Liver (tissue), 9 donors: Measurements from ENCODE around the gene EXOC3L1. TPM values are rescaled to one million over a fixed set of nuclear protein-coding genes. Genes with fewer than 3 reads are reported as not detected.

Experiments used
- DNase-seq: peaks from one replicate; pipeline ENCODE4 v3.0.0-alpha.2; 2017; ENCODE audit warnings: low spot score
- H3K27ac ChIP-seq, 2 donors: one replicate each; pipeline ENCODE4 v1.7.0; 2013; ENCODE audit warnings: inconsistent platforms in 2 of 2, low read length in 2 of 2, control low read depth in 1 of 2, low read depth in 1 of 2, mild to moderate bottlenecking in 1 of 2
- H3K27me3 ChIP-seq, 4 donors: one replicate each; pipeline versions ENCODE4 v1.6.1 to v1.7.0; 2013; ENCODE audit warnings: low read length in 3 of 4, inconsistent platforms in 1 of 4, mild to moderate bottlenecking in 1 of 4, moderate library complexity in 1 of 4; ENCODE audit not compliant: control insufficient read depth in 4 of 4, insufficient read depth in 4 of 4
- H3K36me3 ChIP-seq, 4 donors: one replicate each; pipeline versions ENCODE4 v1.6.1 to v1.7.0; 2013; ENCODE audit warnings: low read length in 3 of 4, mild to moderate bottlenecking in 3 of 4, low read depth in 1 of 4, moderate library complexity in 1 of 4; ENCODE audit not compliant: control insufficient read depth in 4 of 4, insufficient read depth in 3 of 4
- H3K4me1 ChIP-seq, 4 donors: one replicate each; pipeline versions ENCODE4 v1.6.1 to v1.7.0; 2013; ENCODE audit warnings: low read length in 3 of 4, mild to moderate bottlenecking in 3 of 4, moderate library complexity in 1 of 4; ENCODE audit not compliant: control insufficient read depth in 4 of 4, insufficient read depth in 4 of 4
- H3K4me3 ChIP-seq, 3 donors: one replicate each; pipeline versions ENCODE4 v1.6.1 to v1.7.0; 2013; ENCODE audit warnings: low read length in 3 of 3, control low read depth in 1 of 3, low read depth in 1 of 3, mild to moderate bottlenecking in 1 of 3
- H3K9ac ChIP-seq, 2 donors: one replicate each; pipeline ENCODE4 v1.7.0; 2013; ENCODE audit warnings: low read length in 2 of 2, mild to moderate bottlenecking in 2 of 2, moderate library complexity in 2 of 2, control low read depth in 1 of 2, low read depth in 1 of 2
- H3K9me3 ChIP-seq, 4 donors: one replicate each; pipeline versions ENCODE4 v1.6.1 to v1.7.0; 2013; ENCODE audit warnings: low read length in 3 of 4; ENCODE audit not compliant: control insufficient read depth in 4 of 4
- EGR1 ChIP-seq, 2 donors: IDR thresholded peaks; 2 replicates each; pipeline ENCODE4 v1.6.1; 2016 to 2018; ENCODE audit warnings: antibody characterized with exemption in 2 of 2, low read depth in 2 of 2
- FOXA1 ChIP-seq: IDR thresholded peaks from 2 replicates; pipeline ENCODE4 v1.6.1; 2016; ENCODE audit warnings: antibody characterized with exemption
- FOXA2 ChIP-seq: IDR thresholded peaks from 2 replicates; pipeline ENCODE4 v1.6.1; 2016; ENCODE audit warnings: antibody characterized with exemption
- GABPA ChIP-seq, 2 donors: IDR thresholded peaks in 1 of 2; conservative IDR thresholded peaks in 1 of 2; 2 replicates each; pipeline ENCODE4 v1.6.1; 2016; ENCODE audit warnings: antibody characterized with exemption in 2 of 2, mild to moderate bottlenecking in 1 of 2, moderate library complexity in 1 of 2
- HNF4G ChIP-seq: IDR thresholded peaks from 2 replicates; pipeline ENCODE4 v1.6.1; 2016; ENCODE audit warnings: antibody characterized with exemption
- JUND ChIP-seq, 2 donors: IDR thresholded peaks; 2 replicates each; pipeline ENCODE4 v1.6.1; 2016; ENCODE audit warnings: antibody characterized with exemption in 2 of 2
- MAX ChIP-seq: IDR thresholded peaks from 2 replicates; pipeline ENCODE4 v1.6.1; 2016; ENCODE audit warnings: antibody characterized with exemption
- NR2F2 ChIP-seq: IDR thresholded peaks from 2 replicates; pipeline ENCODE4 v1.6.1; 2016; ENCODE audit warnings: antibody characterized with exemption
- RAD21 ChIP-seq, 2 donors: IDR thresholded peaks; 2 replicates each; pipeline ENCODE4 v1.6.1; 2016; ENCODE audit warnings: antibody characterized with exemption in 2 of 2, mild to moderate bottlenecking in 2 of 2
- RXRA ChIP-seq, 2 donors: IDR thresholded peaks; 2 replicates each; pipeline ENCODE4 v1.6.1; 2017 to 2018; ENCODE audit warnings: antibody characterized with exemption in 2 of 2, mild to moderate bottlenecking in 1 of 2
- SP1 ChIP-seq: IDR thresholded peaks from 2 replicates; pipeline ENCODE4 v1.6.1; 2018; ENCODE audit warnings: antibody characterized with exemption, mild to moderate bottlenecking
- TAF1 ChIP-seq: conservative IDR thresholded peaks from 2 replicates; pipeline ENCODE4 v1.6.1; 2016; ENCODE audit warnings: antibody characterized with exemption, mild to moderate bottlenecking
- YY1 ChIP-seq: IDR thresholded peaks from 2 replicates; pipeline ENCODE4 v1.6.1; 2016; ENCODE audit warnings: antibody characterized with exemption, mild to moderate bottlenecking
- ZBTB33 ChIP-seq: IDR thresholded peaks from 2 replicates; pipeline ENCODE4 v1.6.1; 2016; ENCODE audit warnings: antibody characterized with exemption
- WGBS: extraction: QIAGEN DNeasy Blood & Tissue Kit; methylation state at CpG from one replicate; pipeline ENCODE4 v1.1.7; 2013; 5-methylcytosine and 5-hydroxymethylcytosine counted together
- polyA plus RNA-seq, 2 donors: library from polyadenylated mRNA; stranded (reverse) in 1 of 2; unstranded in 1 of 2; fragments of 200-250 nt in 1 of 2; fragments of >200 nt in 1 of 2; fragmentation: Nextera tagmentation in 1 of 2; extraction: Ambion mirVana in 1 of 2; gene quantifications; one replicate each; pipeline versions ENCODE4 v1.2.1 to v1.2.3, GENCODE V29; 2013 to 2015
- total RNA-seq, 2 donors: library from RNA; depleted of rRNA; stranded (reverse); fragments of >200 nt; gene quantifications; one replicate each; pipeline ENCODE4 v1.2.3, GENCODE V29; 2014
- TF ChIP-seq, protein P1 (sequence below): fragments of 150-350 bp; IDR thresholded peaks from 2 replicates; pipeline ENCODE4 v1.5.1; 2017; ENCODE audit warnings: improper control_type of control experiment, low read depth, low read length; ENCODE audit not compliant: missing input control
- TF ChIP-seq, protein P2 (sequence below): IDR thresholded peaks from 2 replicates; pipeline ENCODE4 v1.6.1; 2016; ENCODE audit warnings: antibody characterized with exemption, mild to moderate bottlenecking
- donor health status: healthy.
- donor health status: healthy.
- donor health status: healthy.
- donor health status: healthy.
- donor health status: healthy.

Gene EXOC3L1
- total and polyA plus RNA-seq, 4 donors = 1.1 to 3.7 (median 2.8) TPM

GRCh38 chr16:67166598-67167168, 23.3 kb downstream of the EXOC3L1 start:
- Histone ChIP-seq H3K9me3 (no peaks in the 10 kb centered on the region), H3K27me3 (no peaks in the 10 kb centered on the region), H3K4me1 (peaks cover 29 to 37% (median 32%) of the 10 kb centered on the region in 4 donors), H3K9ac (no peak overlapping the region), H3K36me3 (peaks cover 0 to 2% (median 0%) of the 10 kb centered on the region in 4 donors), H3K27ac (no peak overlapping the region), H3K4me3 (no peak overlapping the region)
- WGBS = 83% methylated on average over 5 of the region's 5 CpGs
- DNase-seq = no peak
- no peak for TF ChIP-seq MAX
- no peak for TF ChIP-seq ZBTB33
- TF ChIP-seq RAD21 (IDR thresholded peaks at IDR 0.05) = no peak
- no peak for TF ChIP-seq EGR1 (IDR thresholded peaks at IDR 0.05; ENCODE audit: low read depth in 2 of 2)
- TF ChIP-seq, protein P1, sequence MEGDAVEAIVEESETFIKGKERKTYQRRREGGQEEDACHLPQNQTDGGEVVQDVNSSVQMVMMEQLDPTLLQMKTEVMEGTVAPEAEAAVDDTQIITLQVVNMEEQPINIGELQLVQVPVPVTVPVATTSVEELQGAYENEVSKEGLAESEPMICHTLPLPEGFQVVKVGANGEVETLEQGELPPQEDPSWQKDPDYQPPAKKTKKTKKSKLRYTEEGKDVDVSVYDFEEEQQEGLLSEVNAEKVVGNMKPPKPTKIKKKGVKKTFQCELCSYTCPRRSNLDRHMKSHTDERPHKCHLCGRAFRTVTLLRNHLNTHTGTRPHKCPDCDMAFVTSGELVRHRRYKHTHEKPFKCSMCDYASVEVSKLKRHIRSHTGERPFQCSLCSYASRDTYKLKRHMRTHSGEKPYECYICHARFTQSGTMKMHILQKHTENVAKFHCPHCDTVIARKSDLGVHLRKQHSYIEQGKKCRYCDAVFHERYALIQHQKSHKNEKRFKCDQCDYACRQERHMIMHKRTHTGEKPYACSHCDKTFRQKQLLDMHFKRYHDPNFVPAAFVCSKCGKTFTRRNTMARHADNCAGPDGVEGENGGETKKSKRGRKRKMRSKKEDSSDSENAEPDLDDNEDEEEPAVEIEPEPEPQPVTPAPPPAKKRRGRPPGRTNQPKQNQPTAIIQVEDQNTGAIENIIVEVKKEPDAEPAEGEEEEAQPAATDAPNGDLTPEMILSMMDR = no peak

DNA sequence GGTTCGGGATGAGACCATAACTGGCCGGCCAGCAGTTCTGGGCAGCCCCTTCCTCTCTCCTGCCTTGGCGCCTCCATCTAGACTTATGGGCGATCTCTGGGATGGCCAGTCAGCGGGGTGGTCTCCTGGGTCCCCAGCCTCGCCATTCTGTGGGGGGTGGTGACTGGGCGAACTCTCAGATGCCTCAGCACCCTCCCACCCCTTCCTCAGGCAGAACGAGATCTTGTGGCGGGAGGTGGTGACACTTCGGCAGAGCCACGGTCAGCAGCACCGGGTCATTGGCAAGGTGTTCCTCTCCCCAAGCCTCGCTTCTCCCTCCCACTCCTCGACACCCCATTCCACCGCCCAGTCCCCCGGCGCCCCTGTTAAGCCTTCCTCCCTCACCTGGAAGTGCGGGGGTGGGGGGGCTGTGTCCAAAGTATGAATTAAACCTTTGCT, 23.8 kb downstream of the EXOC3L1 start:
- WGBS = 53% methylated on average over 18 of the region's 18 CpGs
- H3K9me3 ChIP-seq = no peaks in the 10 kb centered on the region
- H3K36me3 ChIP-seq = peaks cover 0 to 2% (median 0%) of the 10 kb centered on the region in 4 donors
- no peak for DNase-seq
- H3K27ac ChIP-seq = no peak overlapping the region
- H3K9ac ChIP-seq = no peak overlapping the region
- H3K4me3 ChIP-seq = no peak overlapping the region
- H3K27me3 ChIP-seq = no peaks in the 10 kb centered on the region
- peaks cover 29 to 43% (median 34%) of the 10 kb centered on the region in 4 donors for H3K4me1 ChIP-seq
- TF ChIP-seq SP1 (no peak), JUND (IDR thresholded peaks at IDR 0.05) (no peak), HNF4G (no peak), GABPA (IDR thresholded peaks at IDR 0.05 in 1 of 2, conservative IDR thresholded peaks at IDR 0.05 in 1 of 2) (no peak), MAX (no peak), EGR1 (IDR thresholded peaks at IDR 0.05; ENCODE audit: low read depth in 2 of 2) (no peak), TAF1 (no peak), RXRA (IDR thresholded peaks at IDR 0.05) (no peak), NR2F2 (no peak), YY1 (no peak), FOXA1 (no peak), ZBTB33 (no peak), FOXA2 (no peak)
- TF ChIP-seq, protein P2, sequence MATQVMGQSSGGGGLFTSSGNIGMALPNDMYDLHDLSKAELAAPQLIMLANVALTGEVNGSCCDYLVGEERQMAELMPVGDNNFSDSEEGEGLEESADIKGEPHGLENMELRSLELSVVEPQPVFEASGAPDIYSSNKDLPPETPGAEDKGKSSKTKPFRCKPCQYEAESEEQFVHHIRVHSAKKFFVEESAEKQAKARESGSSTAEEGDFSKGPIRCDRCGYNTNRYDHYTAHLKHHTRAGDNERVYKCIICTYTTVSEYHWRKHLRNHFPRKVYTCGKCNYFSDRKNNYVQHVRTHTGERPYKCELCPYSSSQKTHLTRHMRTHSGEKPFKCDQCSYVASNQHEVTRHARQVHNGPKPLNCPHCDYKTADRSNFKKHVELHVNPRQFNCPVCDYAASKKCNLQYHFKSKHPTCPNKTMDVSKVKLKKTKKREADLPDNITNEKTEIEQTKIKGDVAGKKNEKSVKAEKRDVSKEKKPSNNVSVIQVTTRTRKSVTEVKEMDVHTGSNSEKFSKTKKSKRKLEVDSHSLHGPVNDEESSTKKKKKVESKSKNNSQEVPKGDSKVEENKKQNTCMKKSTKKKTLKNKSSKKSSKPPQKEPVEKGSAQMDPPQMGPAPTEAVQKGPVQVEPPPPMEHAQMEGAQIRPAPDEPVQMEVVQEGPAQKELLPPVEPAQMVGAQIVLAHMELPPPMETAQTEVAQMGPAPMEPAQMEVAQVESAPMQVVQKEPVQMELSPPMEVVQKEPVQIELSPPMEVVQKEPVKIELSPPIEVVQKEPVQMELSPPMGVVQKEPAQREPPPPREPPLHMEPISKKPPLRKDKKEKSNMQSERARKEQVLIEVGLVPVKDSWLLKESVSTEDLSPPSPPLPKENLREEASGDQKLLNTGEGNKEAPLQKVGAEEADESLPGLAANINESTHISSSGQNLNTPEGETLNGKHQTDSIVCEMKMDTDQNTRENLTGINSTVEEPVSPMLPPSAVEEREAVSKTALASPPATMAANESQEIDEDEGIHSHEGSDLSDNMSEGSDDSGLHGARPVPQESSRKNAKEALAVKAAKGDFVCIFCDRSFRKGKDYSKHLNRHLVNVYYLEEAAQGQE = no peak
- TF ChIP-seq, protein P1 = no peak
